Right renal cortex interstitium (tissue), 3 donors: ENCODE results near the gene PDZRN3. TPM values are rescaled to one million over a fixed set of nuclear protein-coding genes. Genes with fewer than 3 reads are reported as not detected.
"Not testable (repeated sequence)": the region's sequence is repeated elsewhere in the genome, so short reads cannot be mapped to it uniquely, and the experiment has no call there.

ENCODE experiments used
- DNase-seq, 3 donors: peaks; one replicate each; pipeline ENCODE4 v3.0.0-alpha.2; 2013; ENCODE audit warnings: low read depth in 3 of 3, low spot score in 2 of 3
- polyA plus RNA-seq, 3 donors: library from polyadenylated mRNA; unstranded; fragments of 120-200 nt; gene quantifications; one replicate each; pipeline ENCODE4 v1.2.1, GENCODE V29; 2013; ENCODE audit not compliant: insufficient read length in 3 of 3

Gene PDZRN3
- polyA plus RNA-seq, 3 donors, result 40.3 to 48.8 (median 43.8) TPM

- DNase-seq, result no peak
These were observed 152.6 kb downstream of the PDZRN3 start for GRCh38 chr3:73471986-73472787.

- DNase-seq, result no peak
These were observed 153.9 kb downstream of the PDZRN3 start for GRCh38 chr3:73470860-73471259.

GRCh38 chr3:73469331-73469730 lies 155.4 kb downstream of the PDZRN3 start:
- DNase-seq, result no peak

DNA sequence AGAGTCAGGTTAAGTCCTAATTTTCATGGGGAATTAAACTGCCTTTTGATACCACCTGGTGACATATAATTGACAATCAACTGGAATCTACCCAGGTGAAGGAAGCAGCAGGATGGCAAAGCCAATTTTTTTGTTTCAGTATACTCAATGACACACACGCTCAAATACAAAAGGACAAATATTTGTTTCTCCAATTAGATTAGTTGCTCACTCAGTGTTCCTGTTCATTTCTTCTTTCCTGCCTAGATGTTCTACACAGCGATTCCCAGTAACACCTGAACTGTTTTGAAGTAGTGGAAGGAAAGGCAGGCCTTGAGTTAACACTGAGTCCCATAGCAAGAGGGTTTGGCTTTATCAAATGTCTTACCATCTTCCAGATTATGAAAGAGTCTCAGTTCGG lies 157.5 kb downstream of the PDZRN3 start:
- DNase-seq, result no peak

DNA sequence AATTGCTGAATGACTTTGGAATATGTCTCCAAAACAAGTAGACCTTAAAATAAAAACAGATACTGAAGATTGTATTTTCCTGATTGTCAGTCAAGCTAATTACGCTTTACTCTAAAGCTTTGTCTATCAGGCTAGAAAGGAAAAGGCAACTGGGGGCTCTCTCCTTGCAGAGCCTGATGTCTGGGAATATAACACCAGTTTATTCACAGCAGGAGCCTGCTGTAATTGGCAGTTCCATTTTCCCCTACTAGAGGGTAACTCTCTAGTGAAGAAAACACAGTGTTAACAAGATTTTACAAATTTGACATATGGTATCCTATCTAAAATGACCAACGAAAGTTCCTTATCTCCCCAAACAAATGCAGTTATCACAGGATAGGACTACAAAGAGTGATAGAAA lies 158.8 kb downstream of the PDZRN3 start:
- DNase-seq, result no peak

GRCh38 chr3:73464126-73464525 lies 160.6 kb downstream of the PDZRN3 start:
- not testable (repeated sequence) for DNase-seq

- DNase-seq, result peak; percentile 57 to 68 (median 58)
These were observed 163.2 kb downstream of the PDZRN3 start for GRCh38 chr3:73461547-73461946.

DNA sequence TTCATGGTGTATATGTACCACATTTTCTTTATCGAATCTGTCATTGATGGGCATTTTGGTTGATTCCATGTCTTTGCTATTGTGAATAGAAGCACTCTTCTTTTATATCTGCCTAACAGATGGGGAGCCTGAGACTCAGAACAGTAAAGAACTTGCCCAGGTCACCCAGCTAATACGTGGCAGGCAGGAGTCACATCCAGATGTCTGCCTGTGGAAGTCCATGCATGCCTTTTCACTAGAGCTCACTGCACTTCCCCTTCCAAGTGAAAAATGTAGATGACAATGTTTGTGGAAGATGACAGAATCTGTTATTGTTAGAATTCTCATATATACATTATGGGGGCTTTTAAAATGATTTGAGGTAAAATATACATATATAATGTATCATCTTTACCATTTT lies 165.0 kb downstream of the PDZRN3 start:
- no peak for DNase-seq

GRCh38 chr3:73453666-73454065 lies 171.1 kb downstream of the PDZRN3 start:
- peak in 1 of 3 donors; percentile 42 for DNase-seq

GRCh38 chr3:73452729-73453128 lies 172.0 kb downstream of the PDZRN3 start:
- no peak for DNase-seq

DNA sequence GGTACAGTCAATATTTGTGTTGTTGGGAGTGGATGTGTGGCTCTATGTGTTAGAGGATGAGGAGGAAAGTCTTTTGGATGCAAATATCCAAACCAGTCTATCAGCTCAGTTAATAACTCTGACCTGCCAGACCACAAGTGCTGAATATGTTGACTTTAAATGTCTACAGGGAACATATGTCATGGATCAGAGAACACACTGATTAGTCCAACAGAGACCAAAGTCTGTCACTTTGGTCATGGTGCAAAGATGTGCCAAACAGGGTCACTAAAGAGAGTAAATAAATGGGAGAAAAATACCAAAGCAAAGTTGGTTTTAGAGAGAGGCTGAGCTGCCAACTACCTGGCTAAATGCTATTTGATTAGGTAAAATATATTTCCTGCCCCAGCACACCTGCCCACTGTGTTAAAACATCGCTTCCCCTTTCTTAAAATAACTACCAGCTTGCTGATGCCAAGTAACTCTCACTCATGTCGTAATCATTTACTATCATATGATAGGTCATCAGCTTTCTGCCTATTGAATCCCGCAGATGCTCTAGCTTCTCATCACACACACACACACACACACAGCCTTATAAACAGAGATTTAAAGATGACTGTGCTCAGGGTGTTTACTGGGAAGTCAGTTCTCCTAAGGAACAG lies 173.3 kb downstream of the PDZRN3 start:
- DNase-seq, result no peak

GRCh38 chr3:73449774-73450173 lies 175.0 kb downstream of the PDZRN3 start:
- no peak for DNase-seq

- DNase-seq, result no peak
These were observed 175.9 kb downstream of the PDZRN3 start for GRCh38 chr3:73448761-73449301.

DNA sequence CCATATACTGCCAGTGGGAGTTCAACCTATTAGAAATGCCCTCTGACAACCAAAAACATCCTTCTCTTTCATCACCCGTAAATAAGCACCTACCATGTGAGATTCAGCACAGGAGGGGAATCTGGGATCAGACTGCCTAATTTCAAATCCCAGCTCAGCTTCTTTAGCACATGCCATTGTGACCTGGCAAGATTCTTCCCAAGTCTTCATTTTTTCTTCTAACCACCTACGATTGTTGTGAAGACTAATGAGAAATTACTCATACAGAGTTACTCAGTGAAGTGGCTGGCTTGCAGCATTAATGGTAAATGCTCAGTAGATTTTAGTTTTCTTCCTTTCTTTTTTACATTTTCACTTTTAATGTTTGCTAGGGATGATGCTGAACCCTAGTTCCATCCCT lies 176.7 kb downstream of the PDZRN3 start:
- no peak for DNase-seq

GRCh38 chr3:73447111-73447510 lies 177.6 kb downstream of the PDZRN3 start:
- no peak for DNase-seq

DNA sequence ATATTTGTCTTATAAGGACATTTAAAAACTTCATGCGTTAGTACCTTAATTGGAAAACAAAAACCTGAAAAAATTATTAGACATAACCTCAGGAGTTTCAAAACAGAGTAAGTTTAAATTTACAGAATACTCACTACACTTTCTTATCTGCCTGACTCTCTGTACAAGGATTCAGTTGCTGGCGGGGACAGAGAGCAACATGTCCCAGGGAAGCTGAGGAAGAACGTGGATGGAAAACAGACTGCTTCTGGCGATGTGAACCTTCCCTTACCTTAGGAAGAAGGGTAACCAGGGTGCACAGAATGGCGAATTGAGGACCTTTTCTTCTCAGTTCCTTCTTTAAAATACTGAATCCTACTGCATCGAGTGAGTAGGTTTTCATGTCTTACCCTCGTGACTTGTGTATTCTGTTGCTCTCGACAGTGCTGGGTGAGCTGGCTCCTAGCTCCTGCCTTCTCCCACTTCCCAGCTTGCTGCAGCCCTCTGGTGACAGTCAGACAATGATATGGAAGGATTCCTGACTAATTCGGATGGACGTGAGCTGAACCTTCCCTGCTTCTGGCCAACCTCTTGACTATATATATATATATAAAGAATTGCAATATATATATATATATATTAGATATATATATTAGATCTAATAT lies 178.2 kb downstream of the PDZRN3 start:
- DNase-seq, result no peak

DNA sequence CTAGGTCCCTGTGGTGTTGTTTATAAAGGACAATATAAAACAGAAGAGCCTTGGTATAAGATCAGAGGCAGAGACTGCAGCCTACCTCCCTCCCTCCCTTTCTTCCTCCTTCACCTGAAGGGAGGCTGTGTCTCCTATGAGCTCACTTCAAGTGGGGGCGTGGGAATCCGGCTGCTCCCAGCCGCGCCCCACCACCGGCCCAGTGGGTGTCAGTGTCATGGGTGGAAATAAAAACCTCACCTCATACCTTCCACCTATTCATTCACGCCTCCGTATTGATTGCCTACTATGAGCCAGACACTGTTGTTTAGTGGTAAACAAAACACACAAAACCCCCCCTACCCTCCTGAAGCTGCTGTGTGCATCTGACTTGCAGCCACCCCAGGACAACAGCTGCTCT lies 181.9 kb downstream of the PDZRN3 start:
- no peak for DNase-seq

GRCh38 chr3:73442152-73442551 lies 182.6 kb downstream of the PDZRN3 start:
- DNase-seq, result no peak

GRCh38 chr3:73437828-73438227 lies 186.9 kb downstream of the PDZRN3 start:
- DNase-seq, result no peak

DNA sequence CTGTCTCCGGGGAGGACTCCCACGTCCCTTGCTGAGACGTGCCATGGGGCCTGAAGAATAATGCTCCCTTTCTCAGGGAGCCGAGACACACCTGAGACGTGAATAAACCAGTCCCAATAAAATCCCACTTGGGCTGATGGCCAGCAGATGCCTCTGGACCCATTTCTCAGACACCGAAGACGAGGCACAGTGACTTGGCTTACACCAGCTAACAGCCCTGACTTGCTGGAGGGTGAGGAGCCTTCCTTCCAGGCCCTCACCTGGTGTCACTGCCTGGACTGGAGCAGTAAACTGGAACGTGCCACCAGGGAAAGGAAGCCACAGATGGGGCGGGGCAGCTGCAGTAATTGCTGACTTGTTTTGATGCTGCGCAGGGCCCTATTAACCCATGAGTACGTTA lies 189.7 kb downstream of the PDZRN3 start:
- DNase-seq, result no peak

GRCh38 chr3:73433687-73434086 lies 191.1 kb downstream of the PDZRN3 start:
- DNase-seq, result no peak

- no peak for DNase-seq
These were observed 191.7 kb downstream of the PDZRN3 start for GRCh38 chr3:73433079-73433478.
